NCI-H2196 treated with DMSO at 0.1 percent for 48 hours (cell line): ENCODE results near the gene KIFC3.
"Not testable (repeated sequence)": the region's sequence is repeated elsewhere in the genome, so short reads cannot be mapped to it uniquely, and the experiment has no call there.

ENCODE experiments used
- DNase-seq: peaks from one replicate; lab custom pipeline; 2025; ENCODE audit not compliant: unreplicated experiment; lab: John Stamatoyannopoulos, UW

KIFC3 gene

DNA sequence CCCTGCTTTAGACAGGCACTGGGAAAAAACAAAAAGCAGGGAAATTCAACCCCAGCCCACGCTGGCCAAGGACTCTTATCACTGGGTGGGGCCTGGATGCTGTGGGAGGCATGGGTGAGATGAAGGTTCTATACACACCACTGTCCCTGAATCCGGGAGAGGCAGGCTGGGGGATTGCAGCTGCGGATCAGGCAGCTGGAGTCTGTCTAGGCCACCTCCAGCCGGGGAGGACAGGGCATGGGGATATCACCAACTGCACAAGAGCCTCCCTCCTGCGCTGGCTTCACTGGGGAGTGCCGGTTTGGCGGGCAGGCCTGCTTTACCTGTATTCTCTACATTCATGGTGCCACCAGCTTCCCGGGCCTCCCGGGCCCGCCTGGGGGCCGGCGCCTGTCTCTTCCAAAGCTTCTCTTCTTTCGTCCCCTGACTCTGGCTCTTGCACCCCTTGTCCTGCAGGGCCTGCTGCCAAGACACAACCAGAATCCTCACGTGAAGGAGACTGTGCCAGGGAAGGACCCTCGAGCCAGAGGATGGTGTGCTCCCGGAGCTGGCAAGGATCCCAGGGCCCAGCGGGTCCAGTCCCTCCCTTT, 13.9 kb downstream of the KIFC3 start:
- no peak for DNase-seq

- no peak for DNase-seq
Measured at GRCh38 chr16:57787519-57787905, 14.8 kb downstream of the KIFC3 start.

GRCh38 chr16:57786632-57787518, 15.4 kb downstream of the KIFC3 start:
- DNase-seq, result no peak

GRCh38 chr16:57785924-57786323, 16.4 kb downstream of the KIFC3 start:
- no peak for DNase-seq

DNA sequence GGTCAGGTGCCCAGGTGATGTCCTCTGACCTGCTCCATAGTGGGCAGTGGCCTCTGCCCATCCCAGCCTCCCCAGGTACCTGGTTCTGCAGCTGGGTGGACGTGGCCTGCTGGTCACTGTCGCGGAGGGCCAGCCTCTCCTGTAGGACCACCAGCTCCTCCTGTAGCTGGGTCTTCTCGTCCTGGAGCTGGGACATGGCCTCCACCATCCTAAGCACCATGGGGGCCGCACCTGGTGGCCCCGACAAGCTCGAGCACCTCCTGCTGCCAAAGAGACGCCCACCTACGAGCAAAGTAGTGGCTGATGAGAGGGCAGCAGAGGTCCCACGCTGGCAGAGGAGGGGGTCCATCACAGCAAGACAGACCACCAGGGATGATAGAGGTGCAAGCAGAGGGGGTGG, 16.9 kb downstream of the KIFC3 start:
- no peak for DNase-seq

DNA sequence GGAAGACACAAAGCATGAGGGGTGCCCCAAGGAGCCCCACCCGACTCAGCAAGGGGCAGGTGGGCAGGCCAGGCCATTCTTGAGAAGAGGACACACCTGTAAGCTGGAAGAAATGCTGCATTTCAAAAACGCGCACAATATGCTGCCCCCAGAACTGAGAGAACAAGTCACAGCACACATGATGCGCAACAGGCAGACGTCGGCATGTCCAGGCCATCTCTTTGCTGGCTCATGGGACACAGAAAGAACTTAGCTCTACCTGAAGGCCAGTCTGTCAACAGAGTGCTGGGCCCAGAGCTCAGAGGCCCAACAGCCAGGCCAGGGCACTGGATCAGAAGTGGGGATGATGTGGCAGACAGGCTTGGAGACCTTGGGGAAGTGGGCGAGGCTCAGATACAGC, 18.0 kb downstream of the KIFC3 start:
- DNase-seq, result no peak

- DNase-seq, result no peak
Measured at GRCh38 chr16:57783883-57784282, 18.4 kb downstream of the KIFC3 start.

DNA sequence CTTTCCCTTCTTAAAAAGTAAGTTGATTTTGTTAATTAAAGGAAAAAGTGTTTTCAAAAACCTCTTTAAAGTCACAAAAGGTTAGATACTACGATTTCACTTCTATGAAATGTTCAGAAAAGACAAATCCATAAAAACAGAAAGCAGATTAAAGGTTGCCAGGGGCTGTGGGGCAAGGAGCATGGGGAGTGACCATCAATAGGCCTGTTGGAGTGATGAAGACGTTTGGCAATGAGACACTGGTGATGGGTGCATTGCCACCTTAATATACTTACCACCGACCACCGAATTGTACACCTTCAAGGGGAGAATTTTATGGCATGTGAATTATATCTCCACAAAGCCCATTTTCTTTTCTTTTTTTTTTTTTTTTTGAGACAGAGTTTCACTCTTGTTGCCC, 19.2 kb downstream of the KIFC3 start:
- no peak for DNase-seq

DNA sequence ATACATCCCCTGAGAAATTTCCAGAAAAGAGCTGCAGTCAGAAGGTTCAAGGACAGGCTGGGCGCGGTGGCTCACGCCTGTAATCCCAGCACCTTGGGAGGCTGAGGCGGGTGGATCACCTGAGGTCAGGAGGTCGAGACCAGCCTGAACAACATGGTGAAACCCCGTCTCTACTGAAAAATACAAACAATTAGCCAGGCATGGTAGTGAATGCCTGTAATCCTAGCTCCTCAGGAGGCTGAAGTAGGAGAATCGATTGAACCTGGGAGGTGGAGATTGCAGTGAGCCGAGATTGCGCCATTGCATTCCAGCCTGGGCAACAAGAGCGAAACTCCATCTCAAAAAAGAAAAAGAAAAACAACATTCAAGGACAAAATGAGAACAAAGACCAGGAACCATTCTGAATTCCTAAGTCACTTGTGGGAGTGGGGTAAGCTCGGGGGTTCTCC, 19.7 kb downstream of the KIFC3 start:
- DNase-seq, result not testable (repeated sequence)

GRCh38 chr16:57781741-57782606, 20.3 kb downstream of the KIFC3 start:
- DNase-seq, result no peak

DNA sequence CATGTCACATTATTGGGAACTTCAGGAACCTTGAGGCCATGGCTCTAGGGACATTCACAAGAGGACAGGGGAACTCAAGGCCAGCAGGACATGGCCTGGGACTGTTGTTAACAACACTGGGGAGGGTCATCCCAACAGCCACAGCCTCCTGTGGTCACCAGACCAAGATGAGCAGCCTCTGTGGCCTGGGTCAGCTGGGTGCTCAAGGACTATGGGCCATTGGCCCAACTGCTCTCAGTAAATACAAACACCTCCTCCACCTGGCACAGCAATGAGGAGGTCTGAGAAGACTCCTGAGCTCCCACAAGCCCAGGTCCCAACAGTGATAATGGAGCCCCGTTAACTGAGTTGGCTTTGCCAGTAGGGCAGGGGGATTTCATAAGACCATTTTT, 20.9 kb downstream of the KIFC3 start:
- no peak for DNase-seq

GRCh38 chr16:57779836-57780235, 22.5 kb downstream of the KIFC3 start:
- DNase-seq, result not testable (repeated sequence)

DNA sequence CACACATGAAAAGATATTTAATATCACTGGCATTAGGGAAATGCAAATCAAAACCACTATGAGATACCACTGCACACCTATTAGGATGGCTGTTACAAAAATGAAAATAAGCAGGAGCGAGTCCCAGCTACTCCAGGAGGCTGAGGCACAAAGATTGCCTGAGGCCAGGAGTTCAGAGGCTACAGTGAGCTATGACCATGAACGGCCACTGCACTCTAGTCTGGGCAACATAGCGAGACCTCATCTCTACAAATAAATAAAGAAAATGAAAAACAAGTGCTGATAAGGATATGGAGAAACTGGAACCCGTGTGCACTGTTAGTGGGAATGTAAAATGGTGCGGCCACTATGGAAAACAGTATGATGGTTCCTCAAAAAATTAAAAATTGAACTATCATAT, 23.6 kb downstream of the KIFC3 start:
- DNase-seq, result no peak

DNA sequence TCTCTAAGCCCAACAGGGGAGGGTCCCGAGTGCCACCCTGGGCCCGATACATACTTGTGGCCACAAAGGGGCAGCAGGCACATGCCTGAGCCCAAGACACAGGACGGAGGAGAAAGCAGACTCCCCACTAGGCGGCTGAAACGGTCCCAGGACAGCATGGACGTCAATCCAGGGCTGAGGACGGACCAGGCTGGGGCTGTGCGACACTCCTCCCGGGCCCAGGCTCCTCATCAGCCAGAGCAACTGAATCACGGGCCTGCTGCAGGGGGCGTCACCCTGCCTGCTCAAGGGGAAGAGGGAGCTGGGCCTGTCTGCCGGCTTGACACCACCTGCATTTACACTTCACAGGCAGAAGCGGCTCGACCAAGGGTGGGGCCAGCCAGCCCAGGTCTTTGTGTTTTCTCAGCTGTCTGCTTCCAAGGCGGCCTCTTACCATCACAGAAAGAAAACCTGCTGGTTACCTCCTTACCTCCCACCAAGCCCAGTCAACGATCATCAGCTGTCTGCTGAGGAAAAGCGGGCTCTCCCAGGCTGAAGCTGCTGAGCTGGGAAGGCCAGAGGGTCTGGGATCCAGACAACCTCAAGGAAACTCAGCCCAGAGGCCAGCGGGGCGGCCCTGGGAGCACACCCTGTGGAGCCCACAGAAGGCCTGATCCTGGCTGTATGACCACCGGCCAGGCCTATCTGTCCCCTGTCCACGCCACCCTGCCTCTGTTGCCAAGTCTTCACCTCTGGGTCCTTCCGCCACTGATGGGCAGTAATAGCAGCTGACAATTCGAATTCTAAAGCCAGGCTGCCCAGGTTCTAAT, 26.4 kb downstream of the KIFC3 start:
- DNase-seq, result no peak

DNA sequence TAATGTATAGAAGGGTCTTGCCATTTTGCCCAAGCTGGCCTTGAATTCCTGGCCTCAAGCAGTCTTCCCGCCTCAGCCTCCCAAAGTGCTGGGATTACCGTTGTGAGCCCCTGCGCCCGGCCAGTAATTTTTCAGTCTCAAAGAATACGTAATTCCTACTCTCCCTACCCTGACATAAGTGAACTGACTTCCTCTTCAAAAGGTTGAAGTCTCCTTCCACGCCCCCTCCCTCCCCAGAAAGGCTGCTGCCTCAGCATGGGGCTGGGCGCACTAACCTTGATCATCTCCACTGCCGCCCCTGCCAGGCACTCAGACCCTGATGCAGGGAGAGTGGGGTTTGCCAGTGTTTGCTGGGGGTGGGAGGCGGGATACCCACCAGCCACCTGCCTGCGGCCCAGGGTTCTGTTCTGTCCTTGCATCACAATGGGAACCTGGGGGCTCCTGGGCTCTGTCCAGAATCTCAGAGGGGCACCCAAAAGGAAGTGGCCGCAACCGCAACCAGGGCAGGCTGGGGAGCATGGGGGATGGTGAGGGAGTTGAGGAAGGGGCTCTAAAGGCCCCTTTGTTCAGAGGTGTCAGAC, 27.5 kb downstream of the KIFC3 start:
- DNase-seq, result no peak

- DNase-seq, result no peak
Measured at GRCh38 chr16:57773655-57774295, 28.5 kb downstream of the KIFC3 start.

- DNase-seq, result no peak
Measured at GRCh38 chr16:57773019-57773418, 29.3 kb downstream of the KIFC3 start.

DNA sequence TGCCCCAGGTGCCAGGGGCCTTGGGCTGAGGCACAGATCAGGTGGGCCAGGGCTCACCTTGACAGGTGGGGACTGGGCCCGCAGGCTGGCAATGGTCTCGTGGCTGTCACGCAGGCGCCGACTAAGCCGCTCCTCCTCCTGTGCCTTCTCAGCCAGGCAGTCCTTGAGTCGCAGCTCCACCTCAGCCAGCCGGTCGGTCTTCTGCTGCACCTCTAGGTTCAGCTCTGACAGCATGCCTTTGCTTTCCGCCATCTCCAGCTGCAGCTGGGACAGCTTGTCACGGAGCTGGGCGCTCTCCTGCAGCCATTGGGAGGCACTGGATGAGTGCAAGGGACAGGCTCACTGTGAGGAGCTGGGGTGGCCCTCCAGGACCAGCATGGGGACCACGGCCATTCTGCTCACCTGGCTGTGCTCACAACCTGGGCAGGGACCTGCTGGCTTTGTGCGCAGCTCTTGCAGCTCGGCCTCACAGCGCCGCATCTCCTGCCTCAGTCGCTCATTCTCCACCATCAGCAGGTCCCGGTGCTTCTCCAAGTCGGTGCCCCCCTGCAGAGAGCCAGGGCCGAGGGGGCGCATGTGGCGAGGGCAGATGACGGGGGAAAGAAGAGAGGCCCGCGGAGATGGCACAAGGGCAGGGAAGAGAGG, 31.0 kb downstream of the KIFC3 start:
- no peak for DNase-seq

- no peak for DNase-seq
Measured at GRCh38 chr16:57770361-57770760, 31.9 kb downstream of the KIFC3 start.
